HG03558 (cell line): ENCODE results near the gene FBXL7.

Experiments
- ATAC-seq: cut with Tn5 transposase; IDR thresholded peaks from one replicate; pipeline ENCODE4 v1.9.1; 2021; ENCODE audit warnings: moderate number of reproducible peaks; ENCODE audit not compliant: unreplicated experiment; ENCODE audit errors: extremely low read depth

Gene FBXL7

DNA sequence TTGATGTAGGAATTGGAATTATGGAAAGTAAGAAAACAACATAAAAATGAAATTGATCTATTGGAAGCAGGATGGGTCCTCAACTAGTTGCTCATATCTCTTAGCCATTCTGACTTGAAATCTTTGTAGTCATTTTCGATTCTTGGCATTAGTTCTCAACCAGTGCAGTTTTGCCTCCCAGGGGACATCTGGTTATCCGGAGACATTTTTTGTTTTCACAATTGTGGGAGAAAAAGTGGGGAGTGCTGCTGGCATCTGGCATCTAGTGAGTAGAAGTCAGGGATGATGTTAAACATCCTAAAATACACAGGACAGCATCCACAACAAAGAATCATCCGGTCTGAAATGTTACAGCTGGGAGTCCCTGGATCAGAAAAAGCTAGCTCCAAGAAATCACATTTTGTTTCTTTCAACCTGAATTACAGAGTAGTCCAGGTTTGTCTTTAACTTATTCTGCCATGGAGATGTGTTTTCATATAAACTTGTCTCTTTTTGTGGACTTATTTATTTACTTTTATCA is 74.9 kb downstream of the FBXL7 start:
- ATAC-seq = no peak

- ATAC-seq = no peak
Observed at GRCh38 chr5:15575666-15576065, 75.7 kb downstream of the FBXL7 start.

DNA sequence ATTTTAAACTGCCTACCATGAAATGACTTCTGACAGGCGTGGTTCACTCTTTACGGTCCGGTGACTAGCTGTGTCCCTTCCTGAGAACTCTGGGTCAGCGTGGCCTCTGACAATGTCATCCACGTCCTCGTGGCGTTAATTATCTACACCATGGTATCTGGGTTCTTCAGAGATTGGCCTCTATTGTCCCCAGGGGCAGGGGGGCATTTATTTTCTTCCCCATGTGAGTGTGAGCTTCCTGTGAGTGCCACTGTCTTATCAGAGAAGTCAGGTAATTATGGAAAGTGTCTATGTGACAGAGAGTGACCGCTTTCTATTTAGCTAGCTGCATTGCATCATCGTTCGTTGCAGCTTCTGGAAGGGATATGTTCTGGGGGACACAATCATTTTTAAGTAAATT is 77.2 kb downstream of the FBXL7 start:
- ATAC-seq = no peak

DNA sequence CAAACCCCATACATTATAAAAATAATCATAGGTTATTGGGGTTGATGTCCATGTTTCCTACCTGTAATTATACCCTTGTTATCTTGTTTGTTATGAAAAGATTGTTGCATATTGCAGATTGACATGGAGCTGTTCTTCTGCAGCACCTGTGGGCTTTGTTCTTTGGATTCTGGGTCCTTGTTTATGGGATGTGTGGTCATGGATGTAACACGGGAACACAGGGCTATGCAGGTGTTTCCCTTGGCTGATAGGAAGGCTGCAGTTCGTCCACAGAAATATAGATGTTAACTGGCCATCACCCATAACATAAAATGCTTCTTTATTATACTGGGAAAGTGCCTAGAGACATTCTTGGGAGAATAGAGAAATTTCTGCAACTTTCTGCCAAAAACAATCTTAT is 77.9 kb downstream of the FBXL7 start:
- no peak for ATAC-seq

DNA sequence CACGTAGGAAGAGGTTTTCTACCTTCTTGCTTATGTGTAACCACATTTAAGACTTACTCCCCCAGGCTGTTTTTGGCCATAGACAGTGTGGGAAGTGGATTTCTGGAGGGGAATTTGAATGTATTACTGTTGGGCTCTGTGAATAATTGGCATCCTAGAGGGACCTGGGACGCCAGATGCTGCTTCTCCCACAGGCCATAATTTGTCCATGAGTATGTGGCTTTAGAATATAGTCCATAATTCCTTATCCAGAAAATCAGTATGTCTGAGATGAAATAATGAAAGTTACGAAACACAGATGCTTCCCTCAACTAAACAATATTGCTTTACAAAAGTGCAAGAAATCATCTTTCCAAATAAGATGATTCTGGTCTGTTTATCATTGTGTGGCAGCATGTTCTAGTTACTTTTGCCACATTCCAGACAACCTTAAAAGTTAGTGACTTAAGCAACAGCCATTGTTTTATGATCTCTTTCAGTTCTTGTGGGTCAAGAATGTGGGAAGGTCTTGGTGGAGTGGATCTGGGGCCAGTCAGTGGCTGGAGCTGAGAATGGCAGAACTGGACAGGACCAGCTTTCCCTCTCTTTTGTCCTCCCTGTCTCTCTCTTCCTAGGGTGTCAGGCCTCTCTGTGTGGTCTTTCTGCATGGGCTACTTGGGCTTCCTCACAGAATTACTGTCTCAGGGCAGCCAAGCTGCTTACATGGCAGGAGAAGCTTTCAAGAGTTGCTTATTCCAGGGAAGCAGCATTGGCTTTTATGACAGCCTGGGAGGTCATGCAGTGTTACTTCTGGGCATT is 79.4 kb downstream of the FBXL7 start:
- no peak for ATAC-seq

DNA sequence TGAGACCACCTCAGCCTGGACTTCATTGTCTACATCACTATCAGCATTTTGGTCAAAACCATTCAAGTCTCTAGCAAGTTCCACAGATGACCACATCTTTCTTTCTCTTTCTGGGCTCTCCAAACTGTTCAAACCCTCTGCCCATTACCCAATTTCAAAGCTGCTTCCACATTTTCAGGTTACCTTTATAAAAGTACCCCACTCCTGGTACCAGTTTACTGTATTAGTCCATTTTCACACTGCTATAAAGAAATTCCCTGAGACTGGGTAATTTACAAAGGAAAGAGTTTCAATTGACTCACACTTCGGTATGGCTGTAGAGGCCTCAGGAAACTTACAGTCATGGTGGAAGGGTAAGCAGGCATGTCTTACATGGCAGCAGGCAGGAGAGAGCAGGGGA is 84.5 kb downstream of the FBXL7 start:
- ATAC-seq = no peak

DNA sequence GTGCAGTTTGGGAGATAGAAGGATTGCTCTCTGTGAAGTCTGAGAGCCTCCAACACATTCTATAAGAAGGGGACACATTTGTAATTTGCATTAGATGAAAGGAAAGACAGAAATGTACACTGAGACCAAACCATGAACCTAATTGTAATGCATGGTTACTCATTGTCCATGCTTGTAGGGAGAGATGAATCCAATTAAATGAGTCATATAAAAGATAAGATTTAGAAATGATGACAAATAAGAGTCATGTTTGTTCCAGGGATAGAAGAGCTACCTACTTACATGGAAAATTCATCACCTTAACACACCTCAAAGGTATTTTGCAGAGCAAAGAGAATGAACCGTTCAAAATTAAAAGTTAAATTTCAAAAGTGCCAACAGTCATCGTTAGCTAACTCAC is 85.1 kb downstream of the FBXL7 start:
- no peak for ATAC-seq

DNA sequence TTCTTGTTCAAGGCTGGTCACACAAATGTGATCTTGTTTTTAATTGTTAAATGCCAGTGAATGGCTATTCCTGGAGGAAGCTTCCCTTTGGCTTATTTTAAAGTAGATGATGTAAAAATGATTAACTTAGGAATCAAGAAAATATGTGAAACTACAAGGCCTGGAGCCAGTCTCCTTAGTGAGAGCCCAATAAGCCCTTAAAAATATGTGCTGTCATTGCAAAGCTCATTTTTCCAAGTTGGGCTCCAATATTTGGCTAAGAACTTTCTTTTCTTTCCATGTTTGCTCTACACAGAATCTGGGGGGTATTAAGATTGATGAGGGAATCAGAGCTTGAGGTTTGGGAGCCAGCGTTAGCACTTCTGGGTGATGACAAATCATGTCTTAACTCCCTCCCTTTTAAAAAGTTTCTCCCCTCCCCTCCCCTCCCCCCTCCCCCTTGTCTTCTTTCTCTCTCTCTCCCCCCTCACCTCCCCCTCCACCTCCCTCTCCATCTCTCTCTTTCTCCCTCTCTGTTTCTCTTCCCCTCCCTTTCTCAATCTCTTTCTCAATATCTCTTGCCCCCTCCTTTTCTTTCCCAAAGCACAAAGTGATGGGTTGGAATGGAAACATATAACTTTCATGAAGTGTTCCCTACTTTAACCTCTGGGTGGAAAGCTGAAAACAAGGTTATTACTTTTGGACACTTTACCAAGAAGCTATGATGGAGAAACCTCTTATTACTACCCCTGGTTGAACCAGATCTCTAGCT is 86.0 kb downstream of the FBXL7 start:
- ATAC-seq = no peak

- ATAC-seq = no peak
Observed at GRCh38 chr5:15587916-15588315, 87.9 kb downstream of the FBXL7 start.

- ATAC-seq = no peak
Observed at GRCh38 chr5:15592728-15593127, 92.7 kb downstream of the FBXL7 start.

GRCh38 chr5:15594977-15595568 is 95.1 kb downstream of the FBXL7 start:
- no peak for ATAC-seq

DNA sequence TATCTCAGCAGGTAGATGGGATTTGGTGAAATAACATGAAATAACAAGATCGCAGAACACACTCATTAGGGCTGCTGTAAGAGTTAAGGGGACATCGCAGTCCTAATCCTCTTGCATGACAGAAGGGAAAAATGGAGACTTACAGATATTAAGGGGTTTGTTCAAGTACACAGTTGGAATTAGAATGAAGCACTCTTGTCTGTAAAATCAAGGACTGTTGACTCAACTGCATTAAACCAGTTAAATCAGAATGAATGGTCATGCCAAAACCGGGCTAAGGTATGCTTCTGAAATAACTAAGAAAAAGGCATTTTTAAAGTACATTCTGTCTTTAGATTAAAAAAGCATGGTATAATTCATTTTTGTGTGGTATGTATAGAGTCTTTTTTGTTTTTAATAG is 95.9 kb downstream of the FBXL7 start:
- ATAC-seq = no peak

DNA sequence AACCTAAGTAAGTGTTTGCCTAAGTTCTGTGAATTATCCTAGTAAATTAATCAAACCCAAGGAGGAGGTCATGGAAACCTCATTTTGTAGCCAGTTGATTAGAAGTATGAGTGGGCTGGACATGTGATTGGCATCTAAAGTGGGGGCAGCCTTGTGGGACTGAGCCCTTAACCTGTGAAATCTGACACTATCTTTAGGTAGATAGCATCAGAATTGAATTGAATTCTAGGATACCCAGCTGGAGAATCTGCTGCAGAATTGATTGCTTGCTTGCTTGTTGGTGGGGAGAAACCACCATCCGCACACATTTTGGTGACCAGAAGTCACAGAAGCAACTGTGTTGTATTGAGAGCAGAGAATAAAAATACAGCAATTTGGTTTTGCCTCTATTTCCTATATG is 97.0 kb downstream of the FBXL7 start:
- no peak for ATAC-seq

DNA sequence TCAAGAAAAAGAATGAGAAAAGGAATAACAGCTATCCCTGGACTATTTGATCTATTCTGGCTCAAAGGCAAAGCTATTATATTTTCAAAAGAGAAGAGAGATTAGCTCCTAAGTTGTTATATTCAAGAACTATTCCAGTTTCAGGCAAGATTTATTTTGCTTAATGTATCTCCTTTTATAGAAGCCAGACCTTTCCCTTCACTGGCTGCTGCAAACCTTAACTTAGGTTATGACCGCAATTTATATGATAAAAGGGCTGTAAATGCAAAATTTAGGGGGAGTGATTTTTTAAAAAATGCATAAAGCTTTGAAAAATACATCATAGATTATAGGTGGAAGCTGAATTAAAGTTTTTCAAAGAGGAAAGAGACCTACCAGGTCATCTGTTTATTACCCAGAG is 97.8 kb downstream of the FBXL7 start:
- ATAC-seq = no peak

DNA sequence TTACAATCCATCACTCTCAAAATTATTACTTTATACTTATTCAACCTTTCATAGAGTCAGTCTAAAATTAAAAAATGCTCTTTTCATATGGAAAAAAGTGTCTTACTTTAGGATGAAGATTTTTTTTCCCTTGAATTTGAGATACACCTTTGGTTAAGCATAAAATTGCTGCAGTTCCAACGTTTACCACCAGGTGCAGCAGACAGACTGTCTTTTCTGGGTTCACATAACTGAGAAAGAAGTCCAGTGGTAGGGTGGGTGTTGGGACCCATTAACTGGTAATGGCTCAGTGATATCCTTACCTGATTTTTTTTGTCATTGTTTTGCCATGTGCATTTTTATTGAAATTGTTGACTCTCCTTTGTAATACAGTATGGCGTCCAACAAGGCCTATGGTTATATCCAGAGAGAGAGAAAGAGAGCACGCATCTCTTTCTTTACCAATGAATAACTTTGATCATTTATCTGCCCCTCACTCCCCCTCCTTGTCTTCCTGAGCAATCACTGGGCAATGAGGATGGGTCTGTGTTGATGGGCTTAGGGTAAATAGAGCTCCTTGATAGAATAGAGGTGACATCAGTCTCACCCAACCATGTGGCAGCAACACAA is 98.4 kb downstream of the FBXL7 start:
- ATAC-seq = no peak

DNA sequence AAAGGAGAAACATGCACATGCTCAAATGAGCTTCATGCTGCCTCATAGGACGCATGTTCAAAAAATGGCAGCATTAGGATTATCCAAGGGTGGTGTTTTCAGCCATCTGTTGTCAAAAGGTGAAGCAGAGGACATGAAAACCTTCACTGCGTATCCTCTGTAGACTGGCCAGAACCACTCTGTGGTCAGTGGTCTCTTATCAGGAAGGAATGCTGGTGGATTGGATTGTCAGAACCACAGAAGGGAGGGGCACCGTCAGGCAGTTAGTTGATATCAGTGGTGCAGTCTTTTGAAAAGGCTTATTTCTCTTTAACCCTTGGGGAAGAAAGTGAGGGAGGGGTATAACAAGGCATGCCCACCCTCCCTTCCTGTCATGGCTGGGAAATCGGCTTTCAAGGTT is 100.1 kb downstream of the FBXL7 start:
- no peak for ATAC-seq

DNA sequence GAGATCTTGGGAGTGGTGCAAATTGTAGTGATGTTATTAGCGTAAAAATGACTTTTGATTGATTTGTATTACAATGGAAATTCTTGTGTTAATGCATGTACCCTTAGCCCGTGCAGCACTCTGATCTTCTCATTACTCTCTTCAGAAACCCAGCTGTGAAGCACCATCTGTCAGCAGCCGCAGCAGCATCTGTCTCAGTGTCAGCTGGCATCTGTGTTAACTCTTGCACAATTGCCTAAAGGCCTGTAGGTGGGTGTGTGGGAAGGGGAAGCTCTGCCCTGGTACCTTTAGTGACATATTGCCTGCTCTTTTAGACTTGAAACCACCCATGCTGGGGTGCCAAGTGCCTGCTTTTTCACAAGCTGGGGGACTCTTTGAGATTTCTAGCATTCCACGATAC is 101.3 kb downstream of the FBXL7 start:
- ATAC-seq = no peak

- no peak for ATAC-seq
Observed at GRCh38 chr5:15601853-15602252, 101.9 kb downstream of the FBXL7 start.

- ATAC-seq = no peak
Observed at GRCh38 chr5:15604986-15605385, 105.0 kb downstream of the FBXL7 start.

- no peak for ATAC-seq
Observed at GRCh38 chr5:15606197-15606596, 106.2 kb downstream of the FBXL7 start.

DNA sequence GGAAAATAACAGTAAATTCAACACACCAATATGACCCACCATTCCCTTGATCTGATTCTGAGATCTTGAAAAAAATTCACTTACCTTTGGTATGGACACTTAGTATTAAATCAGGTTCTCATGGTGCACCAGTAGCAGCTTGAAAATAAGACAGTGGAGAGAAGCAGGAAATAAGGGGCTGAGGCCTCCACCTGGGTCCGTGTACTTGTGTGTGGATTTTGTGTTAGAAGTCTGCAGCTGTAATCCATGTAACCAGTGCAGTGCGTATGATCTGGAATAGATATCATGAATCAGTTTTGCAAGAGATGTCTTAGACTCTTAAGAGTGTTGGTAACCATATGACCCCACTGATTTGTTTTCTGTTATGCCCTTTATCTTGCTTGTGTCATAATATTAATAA is 107.1 kb downstream of the FBXL7 start:
- ATAC-seq = no peak
